GM12878 (cell line): ENCODE data around the gene BCAN.

Source experiments
- CHD4 ChIP-seq: fragments of 200-600 bp; sonication (generic); IDR thresholded peaks from 2 replicates; pipeline ENCODE4 v1.6.1; 2016; ENCODE audit warnings: mild to moderate bottlenecking
- CTCF ChIP-seq, 3 experiments: IDR thresholded peaks in 2 of 3; conservative IDR thresholded peaks in 1 of 3; 2 replicates each; pipeline ENCODE4 v1.5.1; 2011; ENCODE audit warnings: low read depth in 3 of 3, low read length in 3 of 3, mild to moderate bottlenecking in 3 of 3, control low read depth in 2 of 3, moderate library complexity in 2 of 3, inconsistent platforms in 1 of 3, mixed read lengths in 1 of 3; ENCODE audit not compliant: control insufficient read depth in 2 of 3, insufficient read depth in 1 of 3; ENCODE audit errors: extremely low read depth in 1 of 3
- EP300 ChIP-seq, 2 experiments: fragments of 150-350 bp in 1 of 2; IDR thresholded peaks; 2 replicates each; pipeline ENCODE4 v1.6.1; 2011 to 2012; ENCODE audit warnings: low read depth in 2 of 2, low read length in 2 of 2, borderline replicate concordance in 1 of 2, improper control_type of control experiment in 1 of 2, inconsistent platforms in 1 of 2; ENCODE audit not compliant: control insufficient read depth in 1 of 2
- EZH2 ChIP-seq: IDR thresholded peaks from 2 replicates; pipeline ENCODE4 v1.6.1; 2012; ENCODE audit warnings: low read depth, mild to moderate bottlenecking, control low read depth, inconsistent platforms, low read length, borderline replicate concordance; ENCODE audit not compliant: control insufficient read depth
- FOXK2 ChIP-seq: fragments of 450-650 bp; IDR thresholded peaks from 2 replicates; pipeline ENCODE4 v1.6.1; 2017; ENCODE audit warnings: mild to moderate bottlenecking, moderate library complexity
- MTA3 ChIP-seq: IDR thresholded peaks from 2 replicates; pipeline ENCODE4 v1.6.1; 2012; ENCODE audit warnings: low read length, inconsistent platforms, borderline replicate concordance
- POLR2A ChIP-seq: IDR thresholded peaks from 2 replicates; pipeline ENCODE4 v1.6.1; 2011; ENCODE audit warnings: low read depth, mild to moderate bottlenecking, low read length
- PRDM15 ChIP-seq: fragments of 450-650 bp; formaldehyde crosslinking; IDR thresholded peaks from 2 replicates; pipeline ENCODE4 v1.4.0; 2020; ENCODE audit warnings: mild to moderate bottlenecking, moderate library complexity
- SMARCA5 ChIP-seq: fragments of 450-650 bp; IDR thresholded peaks from 2 replicates; pipeline ENCODE4 v1.6.1; 2017; ENCODE audit warnings: mild to moderate bottlenecking
- SP1 ChIP-seq: IDR thresholded peaks from one replicate; pipeline ENCODE4 v1.6.1; 2011; ENCODE audit warnings: low read depth, low read length
- USF1 ChIP-seq: IDR thresholded peaks from 2 replicates; pipeline ENCODE4 v1.6.1; 2011; ENCODE audit warnings: borderline replicate concordance, low read depth, mild to moderate bottlenecking, moderate library complexity, mixed read lengths, low read length; ENCODE audit not compliant: insufficient read depth; ENCODE audit errors: extremely low read length
- YY1 ChIP-seq: IDR thresholded peaks from 2 replicates; pipeline ENCODE4 v1.6.1; 2011; ENCODE audit warnings: low read depth, mild to moderate bottlenecking, low read length

DNA sequence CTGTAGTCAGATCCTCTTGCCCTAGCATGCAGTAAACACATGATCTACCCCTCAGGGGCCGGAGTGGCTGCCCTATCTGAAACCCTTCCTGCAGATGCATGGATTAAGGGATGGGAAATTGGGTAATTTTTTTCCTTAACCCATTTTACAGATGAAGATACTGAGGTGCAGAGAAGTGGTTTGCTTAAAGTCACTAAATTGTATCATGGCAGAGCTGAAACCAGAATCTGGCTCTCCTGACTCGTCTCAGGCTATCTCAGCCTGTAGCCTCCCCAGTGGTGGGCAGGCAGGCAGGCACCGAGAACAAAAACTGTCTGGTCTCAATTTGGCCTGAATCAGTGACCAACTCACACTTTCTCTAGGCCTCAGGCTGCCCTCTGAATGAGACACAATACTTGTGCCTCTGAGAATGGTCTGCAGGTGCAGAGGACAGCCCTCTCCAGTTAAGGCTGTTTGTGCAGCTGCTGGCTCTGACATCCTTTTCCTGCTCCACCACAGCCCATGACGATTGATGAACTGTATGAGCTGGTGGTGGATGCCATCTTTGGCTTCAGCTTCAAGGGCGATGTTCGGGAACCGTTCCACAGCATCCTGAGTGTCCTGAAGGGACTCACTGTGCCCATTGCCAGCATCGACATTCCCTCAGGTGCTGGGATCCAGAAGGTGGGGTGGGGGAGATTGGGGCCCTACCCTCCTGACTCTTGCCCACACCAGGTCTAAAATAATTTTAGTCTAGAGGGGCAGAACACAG lies 48.8 kb upstream of the BCAN start:
- TF ChIP-seq POLR2A (no peak; the same call in 1 of the 2 replicates), SP1 (no peak), CHD4 (no peak), MTA3 (no peak), EZH2 (no peak), EP300 (IDR thresholded peaks at IDR 0.05; ENCODE audit: borderline replicate concordance in 1 of 2, control insufficient read depth in 1 of 2, low read depth in 2 of 2, low read length in 2 of 2) (no peak), CTCF (IDR thresholded peaks at IDR 0.05 in 2 of 3, conservative IDR thresholded peaks at IDR 0.05 in 1 of 3; ENCODE audit: control insufficient read depth in 2 of 3, extremely low read depth in 1 of 3, insufficient read depth in 1 of 3, low read depth in 3 of 3, low read length in 3 of 3) (no peak), USF1 (no peak), PRDM15 (CRISPR knock-in tag) (no peak), SMARCA5 (no peak), YY1 (no peak), FOXK2 (no peak)
